HUES6 (cell line): ENCODE results near the gene RGL3.
A peak's percentile ranks its signal among the peaks of the same experiment; 100 is the strongest.
"Not testable (repeated sequence)": the region's sequence is repeated elsewhere in the genome, so short reads cannot be mapped to it uniquely, and the experiment has no call there.

ENCODE experiments used
- H3K27ac ChIP-seq: 2 replicates; pipeline ENCODE4 v1.7.0; 2013; ENCODE audit warnings: low read depth, mild to moderate bottlenecking, low read length, inconsistent platforms
- H3K27me3 ChIP-seq: 2 replicates; pipeline ENCODE4 v1.6.1; 2013; ENCODE audit warnings: low read length; ENCODE audit not compliant: control insufficient read depth, insufficient read depth
- H3K36me3 ChIP-seq: 2 replicates; pipeline ENCODE4 v1.6.1; 2013; ENCODE audit warnings: low read length; ENCODE audit not compliant: control insufficient read depth, insufficient read depth
- H3K4me1 ChIP-seq: 2 replicates; pipeline ENCODE4 v1.6.1; 2013; ENCODE audit warnings: low read length; ENCODE audit not compliant: control insufficient read depth, insufficient read depth
- H3K4me3 ChIP-seq: 2 replicates; pipeline ENCODE4 v1.5.1; 2013; ENCODE audit warnings: low read depth, low read length
- H3K9ac ChIP-seq: one replicate; pipeline ENCODE4 v1.6.1; 2013; ENCODE audit warnings: mild to moderate bottlenecking, low read length
- H3K9me3 ChIP-seq: 2 replicates; pipeline ENCODE4 v1.6.1; 2013; ENCODE audit warnings: low read depth, low read length; ENCODE audit not compliant: control insufficient read depth, insufficient read depth

RGL3 gene

DNA sequence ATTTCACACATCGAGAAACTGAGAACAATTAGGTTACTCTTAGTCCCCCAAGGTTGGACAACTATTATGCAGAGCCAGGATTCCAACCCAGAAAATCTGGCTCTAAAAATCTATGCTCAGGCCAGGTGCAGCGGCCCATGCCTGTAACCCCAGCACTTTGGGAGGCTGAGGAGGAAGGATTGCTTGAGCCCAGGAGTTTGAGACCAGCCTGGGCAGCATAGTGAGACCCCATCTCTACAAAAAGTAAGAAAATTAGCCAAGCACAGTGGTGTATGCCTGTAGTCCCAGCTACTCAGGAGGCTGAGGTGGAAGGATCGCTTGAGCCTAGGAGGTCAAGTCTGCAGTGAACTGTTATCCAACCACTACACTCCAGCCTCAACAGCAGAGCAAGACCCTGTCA, 14.4 kb upstream of the RGL3 start:
- not testable (repeated sequence) for H3K9ac ChIP-seq, H3K4me3 ChIP-seq, H3K4me1 ChIP-seq, H3K27me3 ChIP-seq, H3K9me3 ChIP-seq, H3K27ac ChIP-seq
- H3K36me3 ChIP-seq = peaks cover 24% of the 10 kb centered on the region

GRCh38 chr19:11426656-11427055, 7.5 kb upstream of the RGL3 start:
- Histone ChIP-seq H3K4me3 (no peak overlapping the region), H3K27ac (no peak overlapping the region), H3K36me3 (no peaks in the 10 kb centered on the region), H3K4me1 (peaks cover 10% of the 10 kb centered on the region; the same call in 1 of the 2 replicates), H3K9ac (no peak overlapping the region), H3K9me3 (no peaks in the 10 kb centered on the region), H3K27me3 (peaks cover 30% of the 10 kb centered on the region)

DNA sequence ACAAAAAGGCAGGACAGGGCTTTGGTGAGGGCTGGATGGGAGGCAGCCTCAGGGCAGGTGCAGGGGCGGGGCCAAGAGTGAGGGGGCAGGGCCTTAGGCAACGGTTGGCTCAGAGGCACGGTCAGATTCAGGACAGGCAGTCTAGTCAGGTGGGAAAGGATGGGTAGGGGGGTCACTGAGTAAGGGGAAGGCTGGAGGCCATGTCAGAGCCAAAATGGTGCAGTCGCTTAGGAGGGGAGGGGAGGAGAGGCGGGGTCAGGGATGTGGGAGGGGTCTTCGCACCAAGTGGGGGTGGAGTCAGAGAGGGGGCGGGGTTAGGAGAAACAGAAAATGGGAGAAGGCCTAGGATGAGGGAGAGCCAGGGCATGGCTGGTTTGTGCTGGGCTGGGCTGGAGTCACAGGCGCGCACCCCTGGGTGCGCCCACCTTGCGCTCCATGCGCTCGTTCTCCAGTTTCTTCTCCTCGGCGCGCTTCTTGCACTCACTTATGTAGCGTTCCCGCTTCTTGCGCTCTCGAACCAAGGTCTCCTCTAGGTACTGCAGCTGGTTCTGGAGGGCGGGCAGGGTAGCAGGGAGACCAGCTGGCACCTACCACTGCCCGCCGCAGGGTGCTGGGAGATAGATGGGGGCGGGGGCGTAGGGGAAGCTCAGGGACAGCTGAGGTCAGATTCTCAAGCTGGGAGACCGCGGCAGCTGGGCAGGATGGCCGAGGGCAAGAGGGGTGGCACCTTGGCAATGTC, 6.8 kb upstream of the RGL3 start:
- H3K4me3 ChIP-seq = no peak overlapping the region
- peaks cover 16% of the 10 kb centered on the region; the same call in 1 of the 2 replicates for H3K4me1 ChIP-seq
- peak overlapping the region; percentile 4 for H3K9ac ChIP-seq
- no peaks in the 10 kb centered on the region for H3K9me3 ChIP-seq
- H3K36me3 ChIP-seq = no peaks in the 10 kb centered on the region
- peaks cover 37% of the 10 kb centered on the region for H3K27me3 ChIP-seq
- no peak overlapping the region for H3K27ac ChIP-seq

DNA sequence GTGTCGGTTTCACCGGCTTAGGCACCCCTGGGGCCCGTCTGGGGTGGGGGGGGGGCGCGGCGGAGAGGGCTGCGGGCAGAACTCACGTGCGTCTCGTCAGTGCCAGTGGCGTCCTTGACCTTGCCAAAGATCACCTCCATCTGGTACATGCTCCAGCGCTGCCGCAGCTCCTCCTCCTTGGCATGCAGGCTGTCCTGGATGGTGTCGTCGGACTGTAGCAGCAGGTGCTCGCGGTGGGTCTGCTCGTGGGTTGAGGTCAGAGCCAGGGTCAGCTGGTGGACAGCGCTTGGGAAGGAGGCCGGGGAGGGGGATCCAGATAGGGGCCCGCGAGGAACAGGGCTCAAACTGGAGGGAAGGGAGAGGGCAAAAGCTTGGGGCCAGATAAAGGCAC, 4.7 kb upstream of the RGL3 start:
- Histone ChIP-seq H3K27me3 (peaks cover 57% of the 10 kb centered on the region), H3K27ac (no peak overlapping the region), H3K4me3 (peak overlapping the region; percentile 8; the same call in 1 of the 2 replicates), H3K9me3 (no peaks in the 10 kb centered on the region), H3K9ac (no peak overlapping the region), H3K36me3 (no peaks in the 10 kb centered on the region), H3K4me1 (peaks cover 20% of the 10 kb centered on the region; the same call in 1 of the 2 replicates)

DNA sequence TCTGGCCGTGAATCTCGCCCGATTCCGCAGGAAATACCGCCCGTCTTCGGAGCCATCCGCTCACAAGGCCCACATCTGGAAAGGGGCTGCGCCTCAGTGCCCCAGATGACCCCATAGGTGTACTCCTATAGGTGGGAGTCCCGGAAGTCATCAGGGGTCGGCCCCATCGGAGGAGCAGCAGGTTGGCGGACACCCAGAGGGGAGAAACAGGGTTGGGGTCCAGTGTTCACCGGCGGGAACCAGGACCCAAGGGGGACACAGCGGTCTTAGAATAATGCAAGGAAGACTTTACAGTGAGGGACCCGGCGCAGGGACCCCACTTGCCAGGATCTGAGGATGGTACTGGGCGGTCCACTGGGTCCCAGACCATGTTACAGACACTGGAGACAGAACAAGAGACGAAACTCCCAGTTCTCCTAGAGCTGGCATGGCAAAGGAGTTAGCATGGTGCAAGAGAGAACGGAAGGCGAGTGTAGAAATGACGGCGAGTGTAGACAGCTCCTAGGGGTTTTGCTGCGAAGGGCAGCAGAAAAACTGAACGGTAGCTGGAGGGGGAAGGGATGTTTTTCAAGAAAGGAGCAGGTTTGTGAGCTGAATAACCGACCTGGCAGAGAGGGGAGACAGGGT, 4.2 kb upstream of the RGL3 start:
- Histone ChIP-seq H3K9ac (no peak overlapping the region), H3K9me3 (no peaks in the 10 kb centered on the region), H3K36me3 (no peaks in the 10 kb centered on the region), H3K4me3 (peak overlapping the region; percentile 69), H3K27ac (no peak overlapping the region), H3K4me1 (peaks cover 20% of the 10 kb centered on the region; the same call in 1 of the 2 replicates), H3K27me3 (peaks cover 60% of the 10 kb centered on the region)

GRCh38 chr19:11422163-11423065, 3.3 kb upstream of the RGL3 start:
- H3K27ac ChIP-seq = no peak overlapping the region
- no peak overlapping the region for H3K9ac ChIP-seq

DNA sequence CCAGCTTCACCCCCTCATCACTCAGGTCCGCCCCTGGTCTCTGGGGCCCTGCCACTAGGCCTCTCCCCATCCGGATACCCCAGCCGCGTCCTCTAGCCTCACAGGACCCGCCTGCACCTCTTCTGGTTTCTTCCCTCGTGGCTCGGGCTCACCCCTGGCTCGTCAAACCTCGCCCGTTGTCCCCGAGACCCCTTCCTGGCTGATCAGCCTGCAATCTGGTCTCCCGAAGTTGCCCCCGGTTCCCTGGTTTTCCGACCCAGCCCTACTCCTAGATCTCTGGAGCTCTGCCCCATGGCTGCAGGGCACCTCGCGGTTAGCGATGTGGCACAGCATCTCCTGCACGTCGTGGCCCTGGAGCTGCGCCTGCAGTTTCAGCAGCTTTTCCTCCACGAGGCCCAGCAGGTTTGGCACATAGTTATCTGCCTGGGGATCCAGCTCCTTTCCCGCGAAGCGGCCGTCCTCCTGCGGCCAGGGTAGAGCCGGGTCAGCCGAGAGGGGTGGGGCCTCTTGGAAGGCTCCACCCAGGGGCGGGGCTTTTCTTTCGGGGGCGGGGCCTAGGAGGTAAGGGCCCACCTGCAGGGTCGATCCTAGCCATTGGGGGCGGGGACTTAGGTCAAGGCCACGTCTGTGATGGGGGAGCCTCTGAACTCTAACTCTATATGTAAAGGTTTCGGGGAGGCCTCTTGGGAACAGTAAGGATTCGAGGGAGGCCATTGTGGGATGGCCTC, 2.4 kb upstream of the RGL3 start:
- Histone ChIP-seq H3K36me3 (no peaks in the 10 kb centered on the region), H3K4me1 (peaks cover 23% of the 10 kb centered on the region; the same call in 1 of the 2 replicates), H3K4me3 (peak overlapping the region; percentile 69), H3K27me3 (peaks cover 71% of the 10 kb centered on the region), H3K9ac (peak overlapping the region; percentile 29), H3K9me3 (no peaks in the 10 kb centered on the region), H3K27ac (no peak overlapping the region)

More at GRCh38 chr19:11422163-11423065, 3.3 kb upstream of the RGL3 start:
- H3K4me3 ChIP-seq = peak overlapping the region; percentile 69
- H3K9me3 ChIP-seq = no peaks in the 10 kb centered on the region
- no peaks in the 10 kb centered on the region for H3K36me3 ChIP-seq
- peaks cover 24% of the 10 kb centered on the region; the same call in 1 of the 2 replicates for H3K4me1 ChIP-seq
- H3K27me3 ChIP-seq = peaks cover 65% of the 10 kb centered on the region

DNA sequence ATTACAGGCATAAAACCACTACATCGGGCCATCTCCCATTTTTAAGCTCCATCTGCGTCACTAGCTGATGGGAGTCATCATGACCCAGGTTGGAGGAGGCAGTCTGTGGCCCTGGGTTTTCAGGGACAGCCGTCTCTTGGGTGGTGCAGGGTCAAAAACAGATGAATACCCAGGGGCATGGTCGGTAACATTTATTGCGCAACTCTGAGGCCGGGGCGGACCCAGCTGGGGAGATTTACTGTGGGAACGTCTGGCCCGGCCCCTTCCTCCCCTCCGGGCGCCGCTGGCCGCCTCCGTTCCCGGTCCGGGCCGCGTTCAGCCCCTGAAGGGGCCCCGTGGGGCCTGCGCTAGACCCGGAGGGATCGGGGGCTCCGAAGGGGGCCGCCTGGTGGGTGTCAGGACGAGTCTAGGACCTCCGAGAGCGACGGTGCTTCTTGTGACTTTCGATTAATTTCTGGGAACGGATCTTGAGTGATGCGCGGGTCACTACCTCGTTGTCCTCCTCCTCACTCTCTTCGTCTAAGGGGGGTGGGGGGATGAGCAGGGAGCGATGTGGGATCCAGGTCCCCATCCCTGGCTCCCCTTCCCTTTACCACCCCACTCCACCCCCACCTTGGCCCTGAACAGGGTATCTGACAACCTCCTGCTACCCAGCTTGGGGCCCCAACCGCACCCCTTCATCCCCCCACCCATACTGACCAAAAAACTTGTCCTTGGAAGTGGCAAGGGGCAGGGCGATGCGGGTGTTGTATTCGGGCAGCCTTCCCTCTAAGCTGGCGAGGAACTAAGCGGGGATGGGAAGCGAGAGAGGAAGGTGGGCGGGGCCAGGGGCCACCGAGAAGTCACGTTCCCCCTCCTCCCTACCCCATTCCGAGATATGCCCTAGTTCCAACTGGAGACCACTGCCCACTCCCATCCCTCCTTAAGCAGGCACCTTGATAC, 1.6 kb upstream of the RGL3 start:
- no peak overlapping the region for H3K27ac ChIP-seq
- H3K4me3 ChIP-seq = peak overlapping the region; percentile 69
- peaks cover 71% of the 10 kb centered on the region for H3K27me3 ChIP-seq
- H3K9me3 ChIP-seq = no peaks in the 10 kb centered on the region
- peak overlapping the region; percentile 29 for H3K9ac ChIP-seq
- no peaks in the 10 kb centered on the region for H3K36me3 ChIP-seq
- peaks cover 16% of the 10 kb centered on the region; the same call in 1 of the 2 replicates for H3K4me1 ChIP-seq

DNA sequence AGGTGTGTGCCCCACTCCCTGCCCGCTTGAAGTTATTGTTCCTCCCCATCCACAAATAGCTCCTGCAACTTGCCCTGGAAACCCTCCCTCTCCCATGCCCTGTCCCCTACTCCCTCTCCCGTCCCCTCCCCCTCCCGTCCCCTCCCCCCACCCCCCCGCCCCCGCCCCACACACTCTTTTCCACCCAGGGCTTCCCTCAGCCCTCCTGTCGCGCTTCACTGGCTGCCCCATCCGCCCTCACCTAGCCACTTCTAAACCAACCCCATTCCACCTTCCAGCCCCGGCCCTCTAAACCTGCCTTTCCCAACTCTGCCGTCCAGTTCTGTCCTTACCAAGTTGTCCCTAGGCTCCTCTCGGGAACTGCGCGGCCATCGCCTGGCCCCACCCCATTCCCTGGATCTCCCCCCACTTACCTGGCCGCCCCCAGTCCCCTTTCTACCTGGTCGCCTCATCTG, 993 bp downstream of the RGL3 start:
- Histone ChIP-seq H3K4me3 (peak overlapping the region; percentile 99), H3K36me3 (no peaks in the 10 kb centered on the region), H3K27me3 (peaks cover 55% of the 10 kb centered on the region), H3K9me3 (no peaks in the 10 kb centered on the region), H3K9ac (peak overlapping the region; percentile 17), H3K4me1 (peaks cover 16% of the 10 kb centered on the region; the same call in 1 of the 2 replicates), H3K27ac (no peak overlapping the region)
